ENCODE measurements around the gene HOXA5. TPM values are rescaled to one million over a fixed set of nuclear protein-coding genes. Genes with fewer than 3 reads are reported as not detected.

Gene HOXA5
- total RNA-seq, 1 donor from 2014 or later: not detected

DNA sequence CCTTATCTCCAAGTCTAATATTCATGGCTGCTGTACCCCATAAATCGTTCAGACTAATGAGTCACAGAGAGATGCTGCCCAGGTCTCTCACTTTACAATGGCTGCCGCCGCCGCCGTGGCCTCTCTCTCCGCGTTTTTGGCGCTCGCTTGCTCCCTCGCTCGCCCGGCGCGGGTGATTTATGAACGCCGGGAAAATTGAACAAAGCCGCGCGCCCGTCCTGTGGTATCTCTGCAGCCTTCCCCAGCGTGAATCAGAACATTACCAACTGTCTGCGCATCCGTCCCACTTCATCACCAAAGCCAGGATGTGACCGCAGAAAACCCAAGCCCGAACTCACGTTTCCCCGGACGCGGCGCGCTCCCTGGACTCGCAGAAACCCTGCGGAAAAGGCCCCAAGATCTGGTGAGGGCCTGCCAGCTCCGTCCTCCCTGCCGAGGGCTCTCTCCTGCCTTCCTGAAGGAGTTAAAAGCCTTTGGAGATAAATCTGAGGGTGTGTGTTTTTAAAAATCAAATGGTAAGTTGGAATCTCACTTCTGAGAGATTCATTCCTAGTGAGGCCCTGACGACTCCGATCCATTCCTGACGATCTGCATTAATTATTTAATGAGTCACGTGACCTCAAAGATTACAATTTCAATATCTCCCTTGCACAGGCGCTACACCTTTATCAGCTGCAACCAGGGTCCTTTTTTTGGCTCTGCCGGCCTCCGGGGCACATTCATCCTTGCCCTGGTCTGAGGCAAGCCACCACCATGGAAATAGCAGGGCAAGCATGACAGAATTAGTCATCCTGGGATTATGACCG lies 19.2 kb downstream of the HOXA5 start:
- no peak overlapping the region for H3K4me3 ChIP-seq (ENCODE audit: low read depth, low read length)
- DNase-seq (ENCODE audit: low read depth) (no peak), FAIRE-seq (no peak)
- peaks cover 81% of the 10 kb centered on the region for H3K27me3 ChIP-seq (ENCODE audit: control insufficient read depth, insufficient read depth, low read length)
- no peaks in the 10 kb centered on the region for H3K36me3 ChIP-seq (ENCODE audit: control insufficient read depth, insufficient read depth, low read length)
- TF ChIP-seq, protein P1, sequence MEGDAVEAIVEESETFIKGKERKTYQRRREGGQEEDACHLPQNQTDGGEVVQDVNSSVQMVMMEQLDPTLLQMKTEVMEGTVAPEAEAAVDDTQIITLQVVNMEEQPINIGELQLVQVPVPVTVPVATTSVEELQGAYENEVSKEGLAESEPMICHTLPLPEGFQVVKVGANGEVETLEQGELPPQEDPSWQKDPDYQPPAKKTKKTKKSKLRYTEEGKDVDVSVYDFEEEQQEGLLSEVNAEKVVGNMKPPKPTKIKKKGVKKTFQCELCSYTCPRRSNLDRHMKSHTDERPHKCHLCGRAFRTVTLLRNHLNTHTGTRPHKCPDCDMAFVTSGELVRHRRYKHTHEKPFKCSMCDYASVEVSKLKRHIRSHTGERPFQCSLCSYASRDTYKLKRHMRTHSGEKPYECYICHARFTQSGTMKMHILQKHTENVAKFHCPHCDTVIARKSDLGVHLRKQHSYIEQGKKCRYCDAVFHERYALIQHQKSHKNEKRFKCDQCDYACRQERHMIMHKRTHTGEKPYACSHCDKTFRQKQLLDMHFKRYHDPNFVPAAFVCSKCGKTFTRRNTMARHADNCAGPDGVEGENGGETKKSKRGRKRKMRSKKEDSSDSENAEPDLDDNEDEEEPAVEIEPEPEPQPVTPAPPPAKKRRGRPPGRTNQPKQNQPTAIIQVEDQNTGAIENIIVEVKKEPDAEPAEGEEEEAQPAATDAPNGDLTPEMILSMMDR (IDR thresholded peaks at IDR 0.05; ENCODE audit: insufficient read depth, low read length, severe bottlenecking): no peak

DNA sequence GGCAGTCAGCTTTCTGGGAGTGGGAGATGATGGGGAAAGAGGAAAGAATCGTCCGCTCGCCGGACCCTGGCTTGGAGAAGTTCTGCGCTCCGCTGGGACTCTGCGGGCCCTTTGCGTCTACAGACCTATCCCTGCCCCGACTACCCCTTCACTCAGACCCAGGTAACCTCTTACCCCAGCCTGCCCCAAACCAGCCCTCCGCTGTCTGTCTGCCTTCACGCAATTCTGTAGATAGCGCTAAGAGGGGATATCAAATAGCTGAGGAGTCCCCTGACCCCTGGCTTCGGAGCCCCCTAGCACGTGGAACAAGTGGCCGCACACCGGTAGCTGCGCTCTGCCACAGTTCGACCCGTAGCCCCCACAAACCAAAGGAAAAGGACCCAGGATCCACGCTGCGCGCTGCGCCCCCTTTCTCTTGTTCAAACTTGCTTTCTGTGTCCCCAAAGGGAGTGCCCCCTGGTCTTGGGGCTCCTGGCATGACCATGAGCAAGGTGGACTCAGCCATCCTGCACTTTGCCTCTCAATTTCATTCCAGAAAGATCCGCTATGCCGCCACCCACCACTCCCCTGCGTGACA lies 19.9 kb downstream of the HOXA5 start:
- Histone ChIP-seq H3K4me3 (ENCODE audit: low read depth, low read length) (no peak overlapping the region), H3K36me3 (ENCODE audit: control insufficient read depth, insufficient read depth, low read length) (no peaks in the 10 kb centered on the region), H3K27me3 (ENCODE audit: control insufficient read depth, insufficient read depth, low read length) (peaks cover 80% of the 10 kb centered on the region)
- TF ChIP-seq, protein P1 (IDR thresholded peaks at IDR 0.05; ENCODE audit: insufficient read depth, low read length, severe bottlenecking): no peak
- DNase-seq (ENCODE audit: low read depth) (no peak), FAIRE-seq (no peak)

GRCh38 chr7:27123007-27123476 lies 20.4 kb downstream of the HOXA5 start:
- Histone ChIP-seq H3K27me3 (ENCODE audit: control insufficient read depth, insufficient read depth, low read length) (peaks cover 78% of the 10 kb centered on the region), H3K4me3 (ENCODE audit: low read depth, low read length) (no peak overlapping the region), H3K36me3 (ENCODE audit: control insufficient read depth, insufficient read depth, low read length) (no peaks in the 10 kb centered on the region)
- DNase-seq (ENCODE audit: low read depth) (no peak), FAIRE-seq (no peak)
- TF ChIP-seq, protein P1 (IDR thresholded peaks at IDR 0.05; ENCODE audit: insufficient read depth, low read length, severe bottlenecking): no peak

- H3K27me3 ChIP-seq (ENCODE audit: control insufficient read depth, insufficient read depth, low read length): peaks cover 78% of the 10 kb centered on the region
- no peak for DNase-seq (ENCODE audit: low read depth)
- TF ChIP-seq, protein P1 (IDR thresholded peaks at IDR 0.05; ENCODE audit: insufficient read depth, low read length, severe bottlenecking): no peak
- no peak overlapping the region for H3K4me3 ChIP-seq (ENCODE audit: low read depth, low read length)
- no peak for FAIRE-seq
- H3K36me3 ChIP-seq (ENCODE audit: control insufficient read depth, insufficient read depth, low read length): no peaks in the 10 kb centered on the region
Measured at GRCh38 chr7:27122077-27122910, 21.2 kb downstream of the HOXA5 start.

- TF ChIP-seq, protein P1 (IDR thresholded peaks at IDR 0.05; ENCODE audit: insufficient read depth, low read length, severe bottlenecking): no peak
- Histone ChIP-seq H3K36me3 (ENCODE audit: control insufficient read depth, insufficient read depth, low read length) (no peaks in the 10 kb centered on the region), H3K4me3 (ENCODE audit: low read depth, low read length) (no peak overlapping the region), H3K27me3 (ENCODE audit: control insufficient read depth, insufficient read depth, low read length) (peaks cover 80% of the 10 kb centered on the region)
- DNase-seq (ENCODE audit: low read depth) (no peak), FAIRE-seq (no peak)
Measured at GRCh38 chr7:27121684-27122076, 21.8 kb downstream of the HOXA5 start.
